ENCODE data around the gene PPIF. TPM values are rescaled to one million over a fixed set of nuclear protein-coding genes. Genes with fewer than 3 reads are reported as not detected.

PPIF gene
- total RNA-seq, 1 donor from 2014 or later, result 161 TPM

DNA sequence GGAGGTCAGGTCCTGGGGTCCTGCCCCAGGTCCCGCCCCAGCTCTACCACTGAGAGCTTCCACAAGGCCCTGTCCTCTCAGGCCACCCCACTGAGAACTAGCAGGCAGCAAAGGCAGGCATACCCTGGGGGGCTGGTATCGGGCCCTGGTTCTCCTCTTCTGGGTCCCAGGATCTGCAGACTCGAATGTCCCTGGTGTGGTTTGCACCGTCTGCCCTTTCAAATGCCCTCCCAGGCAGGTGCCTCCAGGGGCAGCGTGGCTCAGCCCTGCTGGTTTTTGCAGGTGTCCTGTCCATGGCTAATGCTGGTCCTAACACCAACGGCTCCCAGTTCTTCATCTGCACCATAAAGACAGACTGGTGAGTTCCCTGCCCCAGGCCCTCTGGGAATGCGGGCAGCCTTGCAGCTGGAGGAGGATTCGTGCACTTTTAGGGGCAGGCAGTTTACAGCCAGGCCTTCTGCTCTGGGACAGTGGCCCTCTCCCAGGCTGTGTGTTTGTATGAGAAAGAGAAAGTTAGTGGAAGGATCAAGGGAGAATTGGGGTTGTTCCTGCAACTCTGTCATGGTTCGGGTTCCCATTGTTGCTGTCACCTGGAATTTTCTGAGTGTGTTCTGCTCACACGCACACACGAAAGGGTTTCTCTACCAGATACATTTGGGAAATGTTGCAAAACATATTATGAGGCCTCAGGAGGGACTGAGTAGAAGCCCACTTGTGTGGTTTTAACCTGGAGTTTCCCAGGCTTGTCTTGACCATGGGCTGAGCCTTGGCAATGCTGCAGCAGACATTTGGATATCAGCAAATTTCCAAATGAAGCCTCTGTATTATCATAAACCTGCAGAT lies 5.0 kb downstream of the PPIF start:
- H3K27me3 Mint-ChIP-seq, result no peaks in the 10 kb centered on the region
- H3K4me3 Mint-ChIP-seq, result peak overlapping the region; percentile 23
- DNase-seq, result peak; percentile 55
- peaks cover 82% of the 10 kb centered on the region for H3K36me3 Mint-ChIP-seq (ENCODE audit: low read depth)
- intact Hi-C loops (cut with micrococcal nuclease), result no loop called here
- H3K27ac Mint-ChIP-seq, result peak overlapping the region; percentile 70
- peaks cover 49% of the 10 kb centered on the region for H3K4me1 Mint-ChIP-seq
- H3K9me3 Mint-ChIP-seq, result no peaks in the 10 kb centered on the region

DNA sequence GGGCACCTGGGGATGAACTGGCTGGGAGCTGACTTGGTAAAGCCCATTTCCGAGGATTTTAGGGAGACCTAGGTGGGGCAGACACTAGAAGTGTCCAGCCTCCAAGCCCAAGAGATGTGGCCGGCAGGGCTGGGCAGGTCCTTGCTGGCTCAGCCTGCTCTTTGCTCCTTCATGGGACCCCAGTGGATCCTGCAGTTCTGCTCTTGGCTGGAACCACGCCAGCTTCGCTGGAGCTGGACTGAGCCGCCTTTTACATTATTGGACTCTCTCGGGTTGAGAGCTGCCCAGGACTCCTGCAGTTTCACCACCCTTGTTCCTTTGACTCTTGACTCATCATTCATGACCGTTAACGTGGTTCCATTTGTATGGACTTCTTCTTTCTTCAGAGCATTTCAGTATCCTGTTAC lies 5.7 kb downstream of the PPIF start:
- H3K9me3 Mint-ChIP-seq, result no peaks in the 10 kb centered on the region
- peaks cover 83% of the 10 kb centered on the region for H3K36me3 Mint-ChIP-seq (ENCODE audit: low read depth)
- no peak overlapping the region for H3K27ac Mint-ChIP-seq
- H3K4me3 Mint-ChIP-seq, result no peak overlapping the region
- DNase-seq, result peak; percentile 51
- H3K4me1 Mint-ChIP-seq, result peaks cover 49% of the 10 kb centered on the region
- no peaks in the 10 kb centered on the region for H3K27me3 Mint-ChIP-seq
- intact Hi-C loops (cut with micrococcal nuclease), result no loop called here

DNA sequence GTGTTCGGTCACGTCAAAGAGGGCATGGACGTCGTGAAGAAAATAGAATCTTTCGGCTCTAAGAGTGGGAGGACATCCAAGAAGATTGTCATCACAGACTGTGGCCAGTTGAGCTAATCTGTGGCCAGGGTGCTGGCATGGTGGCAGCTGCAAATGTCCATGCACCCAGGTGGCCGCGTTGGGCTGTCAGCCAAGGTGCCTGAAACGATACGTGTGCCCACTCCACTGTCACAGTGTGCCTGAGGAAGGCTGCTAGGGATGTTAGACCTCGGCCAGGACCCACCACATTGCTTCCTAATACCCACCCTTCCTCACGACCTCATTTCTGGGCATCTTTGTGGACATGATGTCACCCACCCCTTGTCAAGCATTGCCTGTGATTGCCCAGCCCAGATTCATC lies 6.5 kb downstream of the PPIF start:
- peaks cover 46% of the 10 kb centered on the region for H3K4me1 Mint-ChIP-seq
- no peaks in the 10 kb centered on the region for H3K27me3 Mint-ChIP-seq
- peak overlapping the region; percentile 17 for H3K27ac Mint-ChIP-seq
- H3K9me3 Mint-ChIP-seq, result no peaks in the 10 kb centered on the region
- no peak for DNase-seq
- intact Hi-C loops (cut with micrococcal nuclease), result no loop called here
- H3K4me3 Mint-ChIP-seq, result peak overlapping the region; percentile 1
- H3K36me3 Mint-ChIP-seq (ENCODE audit: low read depth), result peaks cover 79% of the 10 kb centered on the region

DNA sequence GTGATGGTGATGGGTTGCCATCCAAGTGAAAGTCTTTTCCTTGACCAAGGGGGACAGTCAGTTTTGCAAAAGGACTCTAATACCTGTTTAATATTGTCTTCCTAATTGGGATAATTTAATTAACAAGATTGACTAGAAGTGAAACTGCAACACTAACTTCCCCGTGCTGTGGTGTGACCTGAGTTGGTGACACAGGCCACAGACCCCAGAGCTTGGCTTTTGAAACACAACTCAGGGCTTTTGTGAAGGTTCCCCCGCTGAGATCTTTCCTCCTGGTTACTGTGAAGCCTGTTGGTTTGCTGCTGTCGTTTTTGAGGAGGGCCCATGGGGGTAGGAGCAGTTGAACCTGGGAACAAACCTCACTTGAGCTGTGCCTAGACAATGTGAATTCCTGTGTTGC lies 6.9 kb downstream of the PPIF start:
- Mint-ChIP-seq H3K27ac (no peak overlapping the region), H3K4me1 (peaks cover 43% of the 10 kb centered on the region), H3K4me3 (no peak overlapping the region), H3K9me3 (no peaks in the 10 kb centered on the region), H3K27me3 (no peaks in the 10 kb centered on the region), H3K36me3 (ENCODE audit: low read depth) (peaks cover 76% of the 10 kb centered on the region)
- intact Hi-C loops (cut with micrococcal nuclease), result no loop called here
- DNase-seq, result no peak

DNA sequence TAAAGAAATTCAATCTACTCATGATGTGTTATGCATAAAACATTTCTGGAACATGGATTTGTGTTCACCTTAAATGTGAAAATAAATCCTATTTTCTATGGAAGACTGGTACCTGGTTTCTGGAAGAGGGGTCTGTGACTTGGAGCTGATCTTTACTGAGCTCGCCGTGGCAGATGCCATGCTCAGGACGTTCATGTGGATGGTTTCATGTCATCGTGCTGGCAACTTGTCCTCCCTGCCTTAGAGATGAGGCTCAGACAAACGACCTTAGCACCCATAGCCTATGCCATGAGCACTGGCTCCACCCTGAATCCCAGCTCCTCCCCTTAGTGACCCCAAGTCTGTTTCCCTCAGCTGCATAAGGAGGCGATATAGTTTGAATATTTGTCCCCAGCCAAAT lies 7.3 kb downstream of the PPIF start:
- no peak for DNase-seq
- no peaks in the 10 kb centered on the region for H3K9me3 Mint-ChIP-seq
- intact Hi-C loops (cut with micrococcal nuclease), result no loop called here

DNA sequence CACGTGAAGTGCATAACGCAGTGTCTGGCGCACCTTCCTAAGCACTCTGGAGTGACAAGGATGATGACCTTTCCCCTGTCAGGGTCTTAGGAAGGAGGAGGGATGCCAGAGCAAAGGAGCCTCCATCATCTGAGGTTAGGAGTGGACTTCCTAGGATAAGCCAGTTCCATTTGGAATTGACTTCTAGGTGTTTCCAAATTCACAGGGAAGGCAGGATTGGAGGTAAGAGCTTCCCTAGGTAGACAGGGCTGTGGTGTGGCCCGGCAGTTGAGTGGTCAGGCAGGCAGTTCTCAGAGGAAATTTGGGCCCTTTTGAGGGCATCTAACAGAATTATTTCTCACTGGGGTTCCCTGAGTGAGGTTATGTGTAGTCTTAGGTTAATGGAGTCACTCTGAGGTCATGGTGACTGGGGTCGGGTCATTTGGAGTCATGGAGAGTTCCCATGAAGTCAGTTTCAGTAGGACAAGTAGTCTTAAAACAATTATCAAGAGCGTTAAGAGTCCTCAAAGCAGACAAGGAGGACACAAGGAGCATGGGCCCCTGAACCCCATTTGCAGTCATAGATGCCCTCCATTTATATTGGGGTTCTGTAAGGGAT lies 8.2 kb downstream of the PPIF start:
- no peaks in the 10 kb centered on the region for H3K9me3 Mint-ChIP-seq
- H3K27ac Mint-ChIP-seq, result peak overlapping the region; percentile 46
- intact Hi-C loops (cut with micrococcal nuclease), result no loop called here
- no peak for DNase-seq
- no peak overlapping the region for H3K4me3 Mint-ChIP-seq
- H3K4me1 Mint-ChIP-seq, result peaks cover 32% of the 10 kb centered on the region
- H3K27me3 Mint-ChIP-seq, result no peaks in the 10 kb centered on the region
- peaks cover 64% of the 10 kb centered on the region for H3K36me3 Mint-ChIP-seq (ENCODE audit: low read depth)

More for the DNA sequence above, 7.3 kb downstream of the PPIF start:
- H3K4me1 Mint-ChIP-seq, result peaks cover 39% of the 10 kb centered on the region
- H3K36me3 Mint-ChIP-seq (ENCODE audit: low read depth), result peaks cover 71% of the 10 kb centered on the region
- H3K27ac Mint-ChIP-seq, result no peak overlapping the region
- H3K27me3 Mint-ChIP-seq, result no peaks in the 10 kb centered on the region
- no peak overlapping the region for H3K4me3 Mint-ChIP-seq

DNA sequence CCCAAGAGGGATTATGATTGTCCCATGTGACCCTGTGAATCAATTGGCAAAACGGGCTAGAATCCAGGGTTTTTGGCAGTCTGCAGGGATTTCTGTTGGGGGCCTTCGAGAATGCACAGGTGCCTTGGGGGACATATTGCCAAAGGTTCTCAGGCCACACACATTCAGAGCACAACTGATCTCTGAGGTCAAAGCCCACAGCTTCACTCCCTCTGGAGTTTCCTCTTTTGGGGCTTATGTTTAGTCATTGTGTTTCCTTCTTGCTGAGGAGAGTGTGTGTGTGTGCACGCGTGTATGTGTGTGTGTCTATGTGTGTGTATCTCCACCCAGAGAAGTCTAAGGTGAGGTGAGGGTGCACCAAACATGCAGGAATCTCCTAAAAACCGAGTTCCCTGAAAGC lies 8.8 kb downstream of the PPIF start:
- intact Hi-C loops (cut with micrococcal nuclease), result no loop called here
- no peaks in the 10 kb centered on the region for H3K9me3 Mint-ChIP-seq
- H3K27ac Mint-ChIP-seq, result peak overlapping the region; percentile 46
- peaks cover 63% of the 10 kb centered on the region for H3K36me3 Mint-ChIP-seq (ENCODE audit: low read depth)
- H3K27me3 Mint-ChIP-seq, result no peaks in the 10 kb centered on the region
- peaks cover 30% of the 10 kb centered on the region for H3K4me1 Mint-ChIP-seq
- H3K4me3 Mint-ChIP-seq, result no peak overlapping the region
- DNase-seq, result no peak

DNA sequence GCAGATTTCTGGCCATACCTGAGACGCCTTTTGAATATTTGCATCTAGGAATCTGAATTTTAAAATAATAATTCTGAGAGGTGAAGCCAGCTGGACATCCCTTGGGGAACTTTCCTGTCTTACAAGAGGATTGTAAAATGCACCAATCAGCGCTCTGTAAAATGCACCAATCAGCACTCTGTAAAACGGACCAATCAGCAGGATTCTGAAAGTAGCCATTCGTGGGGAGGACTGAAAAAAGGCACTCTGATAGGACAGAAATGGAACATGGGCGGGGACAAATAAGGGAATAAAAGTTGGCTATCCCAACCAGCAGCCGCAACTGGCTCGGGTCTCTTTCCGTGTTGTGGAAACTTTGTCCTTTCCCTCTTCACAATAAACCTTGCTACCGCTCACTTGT lies 9.9 kb downstream of the PPIF start:
- DNase-seq, result no peak
- Mint-ChIP-seq H3K27ac (no peak overlapping the region), H3K9me3 (no peaks in the 10 kb centered on the region), H3K4me3 (no peak overlapping the region), H3K36me3 (ENCODE audit: low read depth) (peaks cover 55% of the 10 kb centered on the region), H3K27me3 (peaks cover 4% of the 10 kb centered on the region), H3K4me1 (peaks cover 38% of the 10 kb centered on the region)
- intact Hi-C loops (cut with micrococcal nuclease), result no loop called here

DNA sequence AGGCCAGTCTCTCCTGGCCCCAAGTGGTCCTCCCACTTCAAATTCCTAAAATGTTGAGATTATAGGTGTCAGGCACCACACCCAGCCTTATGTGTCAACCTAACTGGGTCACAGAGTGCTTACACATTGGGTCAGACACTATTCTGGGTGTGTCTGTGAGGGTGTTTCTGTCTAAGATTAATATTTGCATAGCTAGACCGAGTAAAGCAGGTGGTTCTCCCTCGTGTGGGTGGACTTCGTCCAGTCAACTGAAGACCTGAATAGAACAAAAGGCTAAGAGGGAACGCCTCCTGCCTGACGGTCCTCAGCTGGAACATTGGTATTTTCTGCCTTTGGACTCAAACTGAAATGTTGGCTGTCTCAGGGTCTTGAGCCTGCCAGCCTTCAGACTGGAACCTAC lies 11.5 kb downstream of the PPIF start:
- H3K9me3 Mint-ChIP-seq, result no peaks in the 10 kb centered on the region
- DNase-seq, result no peak
- peaks cover 7% of the 10 kb centered on the region for H3K27me3 Mint-ChIP-seq
- intact Hi-C loops (cut with micrococcal nuclease), result no loop called here
- H3K4me3 Mint-ChIP-seq, result no peak overlapping the region
- peaks cover 28% of the 10 kb centered on the region for H3K4me1 Mint-ChIP-seq
- H3K27ac Mint-ChIP-seq, result no peak overlapping the region
- H3K36me3 Mint-ChIP-seq (ENCODE audit: low read depth), result peaks cover 40% of the 10 kb centered on the region

DNA sequence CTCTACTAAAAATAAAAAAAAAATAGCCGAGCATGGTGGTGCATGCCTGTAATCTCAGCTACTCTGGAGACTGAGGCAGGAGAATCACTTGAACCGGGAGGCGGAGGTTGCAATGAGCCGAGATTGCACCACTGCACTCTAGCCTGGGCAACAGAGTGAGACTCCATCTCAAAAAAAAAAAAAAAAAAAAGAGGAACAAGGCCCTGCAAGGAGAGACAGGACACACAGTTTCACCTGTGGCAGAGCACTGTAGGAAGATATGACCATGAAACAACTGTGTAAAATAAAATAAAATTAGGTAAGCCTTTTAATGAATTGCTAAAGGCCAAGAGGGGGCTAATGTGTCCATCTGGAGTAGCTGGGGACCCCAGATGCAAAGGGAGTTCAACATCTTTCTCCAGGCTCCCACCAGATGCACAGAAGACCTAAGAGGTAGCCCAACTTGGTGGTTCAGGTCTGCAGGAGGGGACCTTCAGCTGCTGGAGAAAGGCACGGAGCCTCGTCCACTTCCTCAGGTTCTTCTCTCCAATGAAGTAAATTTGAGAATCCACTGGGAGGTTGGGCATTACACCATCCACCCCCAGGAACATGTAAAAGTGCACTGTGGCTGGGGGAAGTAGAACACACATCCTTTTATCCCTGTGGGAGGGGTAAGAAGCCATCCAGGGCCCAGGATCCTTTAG lies 12.7 kb downstream of the PPIF start:
- no peak for DNase-seq
- intact Hi-C loops (cut with micrococcal nuclease), result no loop called here
- Mint-ChIP-seq H3K27me3 (peaks cover 18% of the 10 kb centered on the region), H3K9me3 (no peaks in the 10 kb centered on the region), H3K4me3 (no peak overlapping the region), H3K36me3 (ENCODE audit: low read depth) (peaks cover 29% of the 10 kb centered on the region), H3K27ac (no peak overlapping the region), H3K4me1 (peaks cover 22% of the 10 kb centered on the region)

DNA sequence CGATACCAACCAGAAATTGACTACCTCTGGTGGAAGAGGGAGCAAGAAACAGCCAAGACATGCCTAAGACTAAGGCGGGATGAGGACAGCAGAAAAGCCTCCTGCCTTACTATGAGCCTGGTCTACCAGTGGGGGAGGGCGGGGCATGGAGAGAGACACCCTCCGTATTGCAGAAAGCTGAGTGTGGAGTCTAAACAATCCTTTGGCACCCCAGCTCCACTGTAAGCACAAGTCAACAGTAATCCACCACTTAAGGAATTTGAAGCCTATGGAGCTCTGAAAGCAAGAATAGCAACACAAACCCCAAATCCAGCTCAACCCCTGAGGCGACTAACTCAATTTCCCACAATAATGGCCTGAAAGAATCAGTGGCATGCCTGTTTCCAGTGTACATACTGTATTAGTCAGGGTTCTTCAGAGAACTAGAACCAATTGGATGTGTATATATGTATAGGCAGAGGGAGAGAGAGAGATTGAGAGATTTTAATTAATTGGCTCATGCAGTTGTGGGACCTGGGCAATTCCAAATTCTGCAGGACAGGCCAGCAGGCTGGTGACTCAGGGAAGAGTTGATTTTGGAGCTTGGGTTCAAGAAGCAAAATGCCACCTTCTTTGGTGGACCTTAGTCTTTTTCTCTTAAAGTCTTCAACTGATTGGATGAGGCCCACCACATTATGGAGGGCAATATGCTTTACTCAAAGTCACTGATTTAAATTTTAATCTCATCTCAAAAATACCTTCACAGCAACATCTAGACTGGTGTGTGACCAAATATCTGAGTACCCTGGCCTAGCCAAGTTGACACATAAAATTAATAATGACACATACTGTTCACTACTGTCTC lies 13.5 kb downstream of the PPIF start:
- Mint-ChIP-seq H3K4me3 (no peak overlapping the region), H3K4me1 (peaks cover 16% of the 10 kb centered on the region), H3K9me3 (no peaks in the 10 kb centered on the region), H3K36me3 (ENCODE audit: low read depth) (peaks cover 21% of the 10 kb centered on the region), H3K27ac (no peak overlapping the region), H3K27me3 (peaks cover 24% of the 10 kb centered on the region)
- intact Hi-C loops (cut with micrococcal nuclease), result no loop called here
- DNase-seq, result no peak

DNA sequence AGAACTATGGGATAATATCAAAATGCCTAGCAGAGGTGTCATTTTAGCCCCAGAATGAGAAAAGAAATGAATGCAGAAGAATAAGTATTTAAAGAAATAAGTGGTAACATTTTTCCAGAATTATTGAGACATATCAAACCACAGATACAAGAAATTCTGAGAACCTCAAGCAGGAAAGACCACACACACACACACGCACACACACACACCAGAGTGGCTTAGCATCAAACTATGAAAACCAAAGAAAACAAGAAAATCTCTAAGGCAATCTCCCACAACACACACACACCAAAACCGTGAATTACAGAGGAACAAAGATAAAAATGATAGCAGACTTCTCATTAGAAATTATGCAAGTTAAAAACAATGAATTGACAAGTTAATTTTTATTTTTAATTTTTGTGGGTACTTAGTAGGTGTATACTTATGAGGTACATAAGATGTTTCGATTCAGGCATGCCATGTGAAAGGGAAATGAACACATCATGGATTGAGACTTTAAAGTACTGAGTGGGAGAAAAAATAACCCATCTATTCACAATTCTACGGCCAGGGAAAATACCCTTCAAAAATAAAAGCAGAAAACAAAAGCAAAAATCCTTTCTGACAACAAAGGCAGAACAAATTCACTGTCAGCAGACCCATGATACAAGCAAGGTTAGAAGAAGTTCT lies 14.6 kb downstream of the PPIF start:
- H3K4me1 Mint-ChIP-seq, result peaks cover 10% of the 10 kb centered on the region
- H3K27me3 Mint-ChIP-seq, result peaks cover 32% of the 10 kb centered on the region
- H3K9me3 Mint-ChIP-seq, result no peaks in the 10 kb centered on the region
- no peak overlapping the region for H3K4me3 Mint-ChIP-seq
- no peak overlapping the region for H3K27ac Mint-ChIP-seq
- peaks cover 13% of the 10 kb centered on the region for H3K36me3 Mint-ChIP-seq (ENCODE audit: low read depth)
- intact Hi-C loops (cut with micrococcal nuclease), result no loop called here
- no peak for DNase-seq
